ENCODE results near the gene NFATC4.

Gene NFATC4

GRCh38 chr14:24422261-24422660, 54.3 kb downstream of the NFATC4 start:
- H3K4me1 ChIP-seq (ENCODE audit: control insufficient read depth, low read depth, low read length): no peaks in the 10 kb centered on the region
- no peak overlapping the region for H2BK5ac ChIP-seq (ENCODE audit: low read length)
- H3K79me2 ChIP-seq (ENCODE audit: control insufficient read depth, insufficient read depth, low read length): no peaks in the 10 kb centered on the region
- no peak for DNase-seq
- H2BK120ac ChIP-seq (ENCODE audit: low read depth, low read length): no peak overlapping the region
- H3K4ac ChIP-seq (ENCODE audit: low read depth, low read length): no peak overlapping the region
- no peak overlapping the region for H2BK15ac ChIP-seq (replicated peaks; ENCODE audit: low read depth)
- no peak overlapping the region for H3K56ac ChIP-seq (ENCODE audit: low read length)
- H3K9ac ChIP-seq (ENCODE audit: low read length): no peak overlapping the region
- H3K4me3 ChIP-seq (ENCODE audit: low read length): no peak overlapping the region
- WGBS (ENCODE audit: extremely low coverage, insufficient coverage, low lambda C conversion rate): 100% methylated on average over 1 of the region's 4 CpGs
- no peaks in the 10 kb centered on the region for H3K36me3 ChIP-seq (ENCODE audit: control insufficient read depth, insufficient read depth, low read length)
- H3K79me1 ChIP-seq (ENCODE audit: low read length): no peaks in the 10 kb centered on the region
- H4K5ac ChIP-seq (ENCODE audit: low read length): no peak overlapping the region
- H3K4me2 ChIP-seq (ENCODE audit: low read length): no peak overlapping the region
- H3K27me3 ChIP-seq (ENCODE audit: insufficient read depth, low read length, poor library complexity): no peaks in the 10 kb centered on the region
- no peak overlapping the region for H4K8ac ChIP-seq (ENCODE audit: low read depth, low read length)
- no peak overlapping the region for H3K27ac ChIP-seq (ENCODE audit: low read depth, low read length)
- H2AK5ac ChIP-seq (ENCODE audit: low read length): no peak overlapping the region
- no peak overlapping the region for H3K18ac ChIP-seq (ENCODE audit: low read length)
- no peak overlapping the region for H3K23ac ChIP-seq (ENCODE audit: low read length)

- Histone ChIP-seq H3K56ac (ENCODE audit: low read length) (no peak overlapping the region), H3K27ac (ENCODE audit: low read depth, low read length) (no peak overlapping the region), H2BK120ac (ENCODE audit: low read depth, low read length) (no peak overlapping the region), H3K23ac (ENCODE audit: low read length) (no peak overlapping the region), H3K4me2 (ENCODE audit: low read length) (no peak overlapping the region), H3K4ac (ENCODE audit: low read depth, low read length) (no peak overlapping the region), H2BK15ac (replicated peaks; ENCODE audit: low read depth) (no peak overlapping the region), H3K79me2 (ENCODE audit: control insufficient read depth, insufficient read depth, low read length) (no peaks in the 10 kb centered on the region), H3K27me3 (ENCODE audit: insufficient read depth, low read length, poor library complexity) (no peaks in the 10 kb centered on the region), H4K8ac (ENCODE audit: low read depth, low read length) (no peak overlapping the region), H3K18ac (ENCODE audit: low read length) (no peak overlapping the region), H3K9ac (ENCODE audit: low read length) (no peak overlapping the region), H2BK5ac (ENCODE audit: low read length) (no peak overlapping the region), H3K4me3 (ENCODE audit: low read length) (no peak overlapping the region), H4K5ac (ENCODE audit: low read length) (no peak overlapping the region), H3K4me1 (ENCODE audit: control insufficient read depth, low read depth, low read length) (no peaks in the 10 kb centered on the region), H2AK5ac (ENCODE audit: low read length) (no peak overlapping the region), H3K36me3 (ENCODE audit: control insufficient read depth, insufficient read depth, low read length) (no peaks in the 10 kb centered on the region), H3K79me1 (ENCODE audit: low read length) (no peaks in the 10 kb centered on the region)
- no CpG with 5 or more reads among the region's 12 CpGs for WGBS (ENCODE audit: extremely low coverage, insufficient coverage, low lambda C conversion rate)
- DNase-seq: no peak
Measured at GRCh38 chr14:24422694-24423601, 55.0 kb downstream of the NFATC4 start.

GRCh38 chr14:24425704-24426103, 57.7 kb downstream of the NFATC4 start:
- no peak overlapping the region for H2BK5ac ChIP-seq (ENCODE audit: low read length)
- WGBS (ENCODE audit: extremely low coverage, insufficient coverage, low lambda C conversion rate): no CpG with 5 or more reads among the region's 3 CpGs
- H4K5ac ChIP-seq (ENCODE audit: low read length): no peak overlapping the region
- H3K27me3 ChIP-seq (ENCODE audit: insufficient read depth, low read length, poor library complexity): no peaks in the 10 kb centered on the region
- H3K4me2 ChIP-seq (ENCODE audit: low read length): no peak overlapping the region
- no peaks in the 10 kb centered on the region for H3K79me2 ChIP-seq (ENCODE audit: control insufficient read depth, insufficient read depth, low read length)
- no peak overlapping the region for H4K8ac ChIP-seq (ENCODE audit: low read depth, low read length)
- H3K9ac ChIP-seq (ENCODE audit: low read length): no peak overlapping the region
- H2BK15ac ChIP-seq (replicated peaks; ENCODE audit: low read depth): no peak overlapping the region
- no peaks in the 10 kb centered on the region for H3K79me1 ChIP-seq (ENCODE audit: low read length)
- H2AK5ac ChIP-seq (ENCODE audit: low read length): no peak overlapping the region
- no peak for DNase-seq
- no peak overlapping the region for H3K23ac ChIP-seq (ENCODE audit: low read length)
- H2BK120ac ChIP-seq (ENCODE audit: low read depth, low read length): no peak overlapping the region
- H3K4me3 ChIP-seq (ENCODE audit: low read length): no peak overlapping the region
- H3K18ac ChIP-seq (ENCODE audit: low read length): no peak overlapping the region
- no peak overlapping the region for H3K4ac ChIP-seq (ENCODE audit: low read depth, low read length)
- no peak overlapping the region for H3K27ac ChIP-seq (ENCODE audit: low read depth, low read length)
- no peak overlapping the region for H3K56ac ChIP-seq (ENCODE audit: low read length)
- peaks cover 2% of the 10 kb centered on the region for H3K4me1 ChIP-seq (ENCODE audit: control insufficient read depth, low read depth, low read length)
- H3K36me3 ChIP-seq (ENCODE audit: control insufficient read depth, insufficient read depth, low read length): no peaks in the 10 kb centered on the region

- Histone ChIP-seq H4K5ac (ENCODE audit: low read length) (no peak overlapping the region), H3K23ac (ENCODE audit: low read length) (no peak overlapping the region), H3K56ac (ENCODE audit: low read length) (no peak overlapping the region), H3K9ac (ENCODE audit: low read length) (no peak overlapping the region), H3K4me2 (ENCODE audit: low read length) (no peak overlapping the region), H2AK5ac (ENCODE audit: low read length) (no peak overlapping the region), H3K4me3 (ENCODE audit: low read length) (no peak overlapping the region), H3K27ac (ENCODE audit: low read depth, low read length) (no peak overlapping the region), H3K4ac (ENCODE audit: low read depth, low read length) (no peak overlapping the region), H3K18ac (ENCODE audit: low read length) (no peak overlapping the region), H2BK15ac (replicated peaks; ENCODE audit: low read depth) (no peak overlapping the region), H2BK5ac (ENCODE audit: low read length) (no peak overlapping the region), H3K79me2 (ENCODE audit: control insufficient read depth, insufficient read depth, low read length) (no peaks in the 10 kb centered on the region), H4K8ac (ENCODE audit: low read depth, low read length) (no peak overlapping the region), H3K27me3 (ENCODE audit: insufficient read depth, low read length, poor library complexity) (no peaks in the 10 kb centered on the region), H3K4me1 (ENCODE audit: control insufficient read depth, low read depth, low read length) (peaks cover 2% of the 10 kb centered on the region), H3K36me3 (ENCODE audit: control insufficient read depth, insufficient read depth, low read length) (no peaks in the 10 kb centered on the region), H2BK120ac (ENCODE audit: low read depth, low read length) (no peak overlapping the region), H3K79me1 (ENCODE audit: low read length) (no peaks in the 10 kb centered on the region)
- no peak for DNase-seq
- no CpG with 5 or more reads among the region's 2 CpGs for WGBS (ENCODE audit: extremely low coverage, insufficient coverage, low lambda C conversion rate)
Measured at GRCh38 chr14:24426150-24426911, 58.3 kb downstream of the NFATC4 start.

GRCh38 chr14:24426912-24427536, 59.0 kb downstream of the NFATC4 start:
- Histone ChIP-seq H3K4me3 (ENCODE audit: low read length) (no peak overlapping the region), H2BK15ac (replicated peaks; ENCODE audit: low read depth) (no peak overlapping the region), H3K27me3 (ENCODE audit: insufficient read depth, low read length, poor library complexity) (no peaks in the 10 kb centered on the region), H3K4ac (ENCODE audit: low read depth, low read length) (no peak overlapping the region), H3K79me2 (ENCODE audit: control insufficient read depth, insufficient read depth, low read length) (no peaks in the 10 kb centered on the region), H3K18ac (ENCODE audit: low read length) (no peak overlapping the region), H3K36me3 (ENCODE audit: control insufficient read depth, insufficient read depth, low read length) (no peaks in the 10 kb centered on the region), H2AK5ac (ENCODE audit: low read length) (no peak overlapping the region), H3K56ac (ENCODE audit: low read length) (no peak overlapping the region), H2BK5ac (ENCODE audit: low read length) (no peak overlapping the region), H3K9ac (ENCODE audit: low read length) (no peak overlapping the region), H3K23ac (ENCODE audit: low read length) (no peak overlapping the region), H3K4me1 (ENCODE audit: control insufficient read depth, low read depth, low read length) (peaks cover 2% of the 10 kb centered on the region), H3K79me1 (ENCODE audit: low read length) (no peaks in the 10 kb centered on the region), H4K8ac (ENCODE audit: low read depth, low read length) (no peak overlapping the region), H3K4me2 (ENCODE audit: low read length) (no peak overlapping the region), H3K27ac (ENCODE audit: low read depth, low read length) (no peak overlapping the region), H2BK120ac (ENCODE audit: low read depth, low read length) (no peak overlapping the region), H4K5ac (ENCODE audit: low read length) (no peak overlapping the region)
- peak; percentile 39 for DNase-seq
- WGBS (ENCODE audit: extremely low coverage, insufficient coverage, low lambda C conversion rate): no CpG with 5 or more reads among the region's 8 CpGs

Measured in mesendoderm (in vitro differentiated cells).